ENCODE measurements around the gene APBB2. TPM values are rescaled to one million over a fixed set of nuclear protein-coding genes. Genes with fewer than 3 reads are reported as not detected.

APBB2 gene
- total RNA-seq, 4 donors from 2014 or later: 47.5 to 99.9 (median 57.5) TPM

GRCh38 chr4:41106081-41106480, 108.3 kb downstream of the APBB2 start:
- H3K27me3 ChIP-seq: no peaks in the 10 kb centered on the region
- no peaks in the 10 kb centered on the region for H3K4me1 ChIP-seq
- DNase-seq: no peak
- no peak overlapping the region for H3K4me3 ChIP-seq
- H3K36me3 ChIP-seq: no peaks in the 10 kb centered on the region
- no peak overlapping the region for H3K27ac ChIP-seq
- H3K9me3 ChIP-seq: no peaks in the 10 kb centered on the region
- TF ChIP-seq CTCF (IDR thresholded peaks at IDR 0.05) (no peak), POLR2A (IDR thresholded peaks at IDR 0.05) (no peak)

- no peaks in the 10 kb centered on the region for H3K36me3 ChIP-seq
- H3K27me3 ChIP-seq: no peaks in the 10 kb centered on the region
- H3K4me3 ChIP-seq: no peak overlapping the region
- TF ChIP-seq POLR2A (IDR thresholded peaks at IDR 0.05) (no peak), CTCF (IDR thresholded peaks at IDR 0.05) (no peak)
- H3K9me3 ChIP-seq: no peaks in the 10 kb centered on the region
- DNase-seq: no peak
- no peaks in the 10 kb centered on the region for H3K4me1 ChIP-seq
- H3K27ac ChIP-seq: no peak overlapping the region
Measured at GRCh38 chr4:41104155-41104554, 110.2 kb downstream of the APBB2 start.

- H3K4me3 ChIP-seq: no peak overlapping the region
- TF ChIP-seq CTCF (IDR thresholded peaks at IDR 0.05) (no peak), POLR2A (IDR thresholded peaks at IDR 0.05) (no peak)
- H3K27me3 ChIP-seq: no peaks in the 10 kb centered on the region
- no peak for DNase-seq
- H3K27ac ChIP-seq: no peak overlapping the region
- H3K4me1 ChIP-seq: no peaks in the 10 kb centered on the region
- H3K9me3 ChIP-seq: no peaks in the 10 kb centered on the region
- no peaks in the 10 kb centered on the region for H3K36me3 ChIP-seq
Measured at GRCh38 chr4:41103657-41104056, 110.7 kb downstream of the APBB2 start.

GRCh38 chr4:41102414-41103092, 111.8 kb downstream of the APBB2 start:
- no peaks in the 10 kb centered on the region for H3K27me3 ChIP-seq
- H3K27ac ChIP-seq: no peak overlapping the region
- H3K36me3 ChIP-seq: no peaks in the 10 kb centered on the region
- DNase-seq: no peak
- no peaks in the 10 kb centered on the region for H3K9me3 ChIP-seq
- H3K4me3 ChIP-seq: no peak overlapping the region
- no peak for TF ChIP-seq CTCF (IDR thresholded peaks at IDR 0.05)
- no peak for TF ChIP-seq POLR2A (IDR thresholded peaks at IDR 0.05)
- H3K4me1 ChIP-seq: no peaks in the 10 kb centered on the region

GRCh38 chr4:41098093-41099048, 116.0 kb downstream of the APBB2 start:
- Histone ChIP-seq H3K9me3 (no peaks in the 10 kb centered on the region), H3K27ac (no peak overlapping the region), H3K27me3 (no peaks in the 10 kb centered on the region), H3K4me1 (no peaks in the 10 kb centered on the region), H3K4me3 (no peak overlapping the region), H3K36me3 (no peaks in the 10 kb centered on the region)
- TF ChIP-seq CTCF (IDR thresholded peaks at IDR 0.05) (no peak), POLR2A (IDR thresholded peaks at IDR 0.05) (no peak)
- DNase-seq: no peak
